ENCODE data around the gene PRKCD.

The PRKCD gene

DNA sequence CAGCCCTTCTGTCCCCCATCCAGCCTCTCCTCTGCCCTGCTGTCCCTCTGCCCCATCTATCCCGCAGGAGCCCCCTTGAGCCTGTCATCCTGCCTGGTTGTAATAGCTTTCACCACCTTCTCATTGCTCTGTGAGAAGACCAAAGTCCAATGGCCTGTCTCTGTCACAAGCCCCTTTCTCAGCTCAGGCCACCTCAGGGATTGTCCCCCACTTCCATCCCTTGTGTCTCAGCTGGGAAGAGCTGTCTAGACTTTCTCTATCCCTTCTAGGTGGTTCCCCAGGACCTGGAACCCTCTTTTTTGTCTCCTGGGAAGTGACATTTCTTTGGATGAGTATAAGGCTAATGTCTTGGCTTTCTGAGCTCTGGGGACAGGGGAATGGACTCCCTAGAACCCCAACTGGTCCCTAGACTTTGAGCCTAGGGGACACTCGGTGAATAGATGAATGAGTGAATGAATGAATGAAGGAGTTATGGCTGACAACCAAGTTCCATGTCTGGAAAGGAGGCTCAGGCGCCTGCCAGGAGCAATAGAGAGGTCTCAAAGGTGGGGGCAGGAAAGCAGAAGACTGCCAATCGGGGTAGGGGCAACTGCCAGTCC lies 849 bp upstream of the PRKCD start:
- DNase-seq: no peak
- ATAC-seq: no peak
- H3K27me3 Mint-ChIP-seq: peaks cover 54% of the 10 kb centered on the region
- peak overlapping the region; percentile 85 to 93 for H3K27ac Mint-ChIP-seq
- peaks cover 36% of the 10 kb centered on the region for H3K4me1 Mint-ChIP-seq
- peak overlapping the region; percentile 92 to 98 for H3K4me3 Mint-ChIP-seq
- H3K9me3 Mint-ChIP-seq: no peaks in the 10 kb centered on the region

DNA sequence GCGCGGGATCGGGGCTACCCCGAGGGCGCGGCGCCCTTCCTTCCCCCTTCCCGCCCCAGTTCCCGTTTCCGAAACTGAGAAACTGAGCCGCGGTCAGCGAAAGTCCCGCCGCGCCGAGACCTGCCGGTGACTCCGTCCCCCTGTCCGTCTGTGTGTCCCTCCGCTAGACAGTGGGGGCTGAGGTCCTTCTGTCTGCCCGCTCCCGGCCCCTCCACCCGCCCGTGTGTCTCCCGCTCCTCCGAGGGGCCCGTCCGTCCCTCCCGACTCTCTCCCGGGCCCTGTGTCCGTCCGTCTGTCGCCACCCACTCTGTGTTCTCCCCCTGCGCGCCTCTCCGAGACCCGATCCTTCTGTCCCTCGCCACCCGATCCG lies 426 bp downstream of the PRKCD start:
- Mint-ChIP-seq H3K27ac (peak overlapping the region; percentile 92 to 95), H3K27me3 (peaks cover 41% of the 10 kb centered on the region), H3K9me3 (no peaks in the 10 kb centered on the region), H3K4me3 (peak overlapping the region; percentile 79 to 97), H3K4me1 (peaks cover 34% of the 10 kb centered on the region)
- DNase-seq: no peak
- no peak for ATAC-seq

DNA sequence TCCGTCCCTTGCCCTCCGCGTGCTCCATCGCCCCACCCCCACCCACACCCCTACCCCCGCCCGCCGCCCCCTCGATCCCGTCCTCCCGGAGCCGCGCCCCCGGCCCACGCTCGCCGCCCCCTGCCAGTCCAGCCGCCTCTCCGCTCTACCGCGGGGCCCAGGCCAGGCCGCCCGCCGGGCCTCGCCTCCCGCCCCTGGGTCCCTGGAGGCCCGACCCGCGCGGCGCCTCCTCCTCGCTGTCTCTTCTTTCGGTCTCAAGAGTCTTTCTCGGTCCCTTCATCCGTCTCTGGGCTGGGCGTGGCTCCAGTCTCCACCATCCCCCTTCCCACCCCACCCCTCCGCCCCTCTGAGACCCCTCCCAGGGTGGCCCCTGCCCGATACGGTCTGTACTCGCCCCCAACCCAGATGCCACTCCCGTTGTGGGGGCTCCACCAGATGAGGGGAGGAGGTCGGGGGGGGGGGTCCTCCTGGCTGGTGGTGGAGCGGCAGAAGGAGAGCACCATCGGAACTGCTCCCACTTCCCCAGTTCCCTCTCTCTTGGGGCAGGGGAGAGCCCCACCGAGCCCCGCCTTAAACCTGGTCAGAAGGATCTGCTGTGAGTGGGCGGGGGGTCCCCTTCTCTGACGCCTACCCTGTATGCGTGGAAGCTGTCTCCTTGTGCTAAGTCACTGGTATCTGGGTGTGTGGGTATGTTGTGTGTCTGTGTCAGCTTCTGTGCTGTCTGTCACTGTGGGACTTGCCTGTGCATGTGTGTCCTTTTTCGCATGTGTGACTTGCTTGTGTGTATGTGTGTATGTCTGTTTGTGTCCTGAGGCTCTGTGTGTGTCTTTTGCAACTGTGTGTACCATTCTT lies 1.0 kb downstream of the PRKCD start:
- DNase-seq: peak; percentile 40 to 55
- Mint-ChIP-seq H3K27ac (peak overlapping the region; percentile 86 to 95), H3K9me3 (no peaks in the 10 kb centered on the region), H3K27me3 (peaks cover 35% of the 10 kb centered on the region), H3K4me1 (peaks cover 33% of the 10 kb centered on the region), H3K4me3 (peak overlapping the region; percentile 79 to 97)
- ATAC-seq: peak; percentile 48

DNA sequence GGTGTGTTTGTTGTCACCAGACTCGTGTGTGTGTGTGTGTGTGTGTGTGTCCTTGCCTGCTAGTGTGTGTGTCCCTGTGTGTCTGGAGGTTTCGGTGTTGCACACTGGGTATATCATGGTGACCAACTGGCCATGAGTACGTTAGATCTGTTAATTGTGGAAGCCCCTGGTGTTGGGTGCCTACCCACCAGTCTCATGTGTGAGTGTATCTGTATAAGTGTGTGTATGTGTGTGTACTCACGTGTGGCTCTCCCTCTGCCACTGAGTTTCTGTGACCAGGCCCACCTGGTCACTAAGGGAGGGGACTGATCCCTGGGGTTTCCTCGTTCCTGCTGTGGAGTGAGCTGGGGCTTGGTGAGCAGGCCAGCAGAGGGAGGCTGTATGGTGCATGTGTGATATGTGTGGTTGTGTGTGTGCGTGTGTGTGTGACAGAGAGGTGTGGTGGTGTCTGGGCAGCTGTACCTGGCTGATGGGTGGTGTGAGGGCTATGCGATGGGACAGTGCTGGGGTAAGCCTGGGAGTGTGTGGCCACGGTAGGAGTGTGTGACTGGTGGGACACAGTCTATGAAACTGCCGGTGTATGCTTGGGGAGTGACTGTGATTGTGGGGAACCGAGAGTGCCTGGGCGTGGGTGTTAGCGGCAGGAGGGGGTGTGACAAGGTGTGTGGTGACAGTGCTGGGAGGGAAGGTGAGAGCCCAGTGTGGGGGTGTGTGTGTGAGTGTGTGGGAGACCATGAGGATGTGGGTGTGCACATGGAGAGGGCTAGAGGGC lies 1.8 kb downstream of the PRKCD start:
- Mint-ChIP-seq H3K4me3 (peak overlapping the region; percentile 79 to 97), H3K27me3 (peaks cover 27% of the 10 kb centered on the region), H3K27ac (peak overlapping the region; percentile 10 to 49), H3K9me3 (no peaks in the 10 kb centered on the region), H3K4me1 (peaks cover 33% of the 10 kb centered on the region)
- ATAC-seq: peak; percentile 11
- peak; percentile 15 to 32 for DNase-seq

DNA sequence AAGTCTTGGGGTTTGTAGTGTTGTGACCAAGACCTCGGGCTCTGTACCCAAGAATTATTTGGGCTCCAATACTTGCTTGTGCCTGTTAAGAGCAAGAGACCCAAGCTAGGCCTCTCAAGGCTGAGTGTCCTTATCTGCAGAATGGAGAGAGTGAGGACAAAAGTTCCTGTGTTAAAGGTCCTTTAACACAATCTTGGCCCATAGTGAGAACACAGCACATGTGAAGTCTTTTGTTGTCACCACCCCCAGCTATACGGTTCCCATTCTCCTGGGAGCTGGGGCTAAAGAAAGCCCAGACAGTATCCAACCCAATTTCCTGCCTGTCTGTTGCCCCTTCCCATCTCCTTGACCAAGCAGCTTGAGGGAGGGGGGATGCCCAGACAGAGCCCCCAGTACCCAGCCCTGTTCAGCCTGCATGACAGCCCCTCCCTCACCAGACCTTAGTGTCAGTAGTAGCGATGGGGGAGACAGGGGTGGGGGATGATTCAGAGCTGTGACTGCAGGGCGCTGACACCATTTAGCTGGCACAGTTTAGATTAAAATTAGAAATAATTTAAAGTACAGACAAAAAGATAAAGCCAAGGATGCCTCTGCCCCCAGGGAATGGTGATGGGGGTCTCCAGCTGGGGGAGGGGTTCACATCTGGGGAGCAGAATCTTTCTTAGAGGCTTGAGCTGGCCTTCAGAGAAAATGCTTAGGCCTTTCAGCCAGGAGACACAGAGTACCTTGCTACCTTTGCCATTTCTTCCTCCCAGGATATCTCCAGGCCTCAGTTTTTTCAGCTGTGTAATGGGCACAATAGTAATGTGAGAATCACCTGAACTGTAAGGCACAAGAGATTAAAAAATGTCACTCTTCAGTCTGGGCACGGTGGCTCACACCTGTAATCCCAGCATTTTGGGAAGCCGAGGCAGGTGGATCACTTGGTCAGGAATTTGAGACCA lies 2.7 kb downstream of the PRKCD start:
- H3K4me3 Mint-ChIP-seq: peak overlapping the region in 1 of 2 donors; percentile 97
- peaks cover 42% of the 10 kb centered on the region for H3K4me1 Mint-ChIP-seq
- ATAC-seq: no peak
- peaks cover 19% of the 10 kb centered on the region for H3K27me3 Mint-ChIP-seq
- DNase-seq: no peak
- H3K9me3 Mint-ChIP-seq: no peaks in the 10 kb centered on the region
- no peak overlapping the region for H3K27ac Mint-ChIP-seq

DNA sequence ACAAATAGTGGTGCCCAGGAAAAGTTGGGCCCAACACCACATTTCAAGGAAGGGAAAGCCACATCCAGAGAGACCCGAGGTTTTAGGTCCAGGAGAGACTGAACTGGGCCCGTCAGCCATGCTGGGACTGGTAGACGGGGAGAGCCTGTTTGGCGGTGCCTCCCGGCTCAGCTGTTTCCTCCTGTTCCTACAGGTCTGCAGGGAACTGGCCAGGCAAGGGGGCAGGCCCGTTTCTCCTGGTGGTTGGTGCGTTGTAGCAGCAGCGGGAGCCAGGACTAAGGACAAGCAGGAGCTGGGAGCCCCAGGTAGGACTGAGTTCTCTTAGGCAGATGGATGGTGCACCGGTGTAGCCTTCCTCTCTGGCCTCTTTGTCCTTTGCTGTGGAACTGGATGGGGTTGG lies 3.9 kb downstream of the PRKCD start:
- peaks cover 52% of the 10 kb centered on the region for H3K4me1 Mint-ChIP-seq
- DNase-seq (no peak), ATAC-seq (no peak)
- H3K27me3 Mint-ChIP-seq: peaks cover 7% of the 10 kb centered on the region
- H3K9me3 Mint-ChIP-seq: no peaks in the 10 kb centered on the region
- H3K4me3 Mint-ChIP-seq: no peak overlapping the region
- no peak overlapping the region for H3K27ac Mint-ChIP-seq

DNA sequence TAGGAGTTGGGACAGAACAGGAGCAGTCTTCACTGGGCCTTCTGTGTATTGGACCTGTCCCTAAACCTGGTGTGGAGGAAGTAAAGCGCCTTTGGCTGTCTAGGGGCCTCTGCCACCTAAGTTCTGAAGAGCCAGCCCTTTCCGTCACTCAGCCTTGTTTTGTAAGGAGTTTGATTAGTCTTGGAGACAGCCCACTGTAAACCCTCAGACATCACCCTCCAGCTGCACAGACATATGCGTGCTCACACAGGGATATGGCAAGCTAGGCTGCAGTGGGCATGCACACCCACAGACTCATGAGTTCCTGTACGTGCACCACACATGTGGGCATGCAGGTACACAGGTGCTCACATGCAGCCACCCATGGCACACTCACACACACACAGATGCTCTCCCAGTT lies 5.2 kb downstream of the PRKCD start:
- Mint-ChIP-seq H3K27ac (no peak overlapping the region), H3K27me3 (no peaks in the 10 kb centered on the region), H3K9me3 (no peaks in the 10 kb centered on the region), H3K4me1 (peaks cover 58% of the 10 kb centered on the region), H3K4me3 (no peak overlapping the region)
- ATAC-seq: no peak
- DNase-seq: no peak

DNA sequence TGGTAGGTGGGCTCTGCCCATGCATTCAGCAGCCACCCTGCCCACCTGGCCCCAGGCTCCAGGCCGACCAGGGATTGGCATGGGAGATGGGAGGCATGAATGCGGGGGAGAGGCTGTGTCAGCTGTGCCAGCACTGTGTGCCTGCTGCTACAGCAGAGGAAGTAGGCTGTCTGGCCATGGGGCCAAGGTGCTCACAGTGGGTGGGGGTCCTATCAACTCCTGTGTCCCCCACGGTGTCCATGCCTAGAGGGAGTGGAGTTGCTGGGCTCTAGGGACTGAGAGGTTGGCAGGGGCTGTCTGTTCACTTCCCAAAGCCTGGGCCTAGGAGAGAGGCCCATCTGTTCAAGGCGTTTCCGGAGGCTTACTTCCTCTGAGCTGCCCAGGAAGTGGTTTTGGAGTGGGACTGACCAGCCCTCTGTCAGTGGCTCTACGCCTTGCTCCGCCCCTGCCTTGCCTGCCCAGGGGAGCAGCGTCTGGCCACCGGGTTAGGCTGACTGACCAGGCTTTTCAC lies 5.8 kb downstream of the PRKCD start:
- H3K9me3 Mint-ChIP-seq: no peaks in the 10 kb centered on the region
- peaks cover 64% of the 10 kb centered on the region for H3K4me1 Mint-ChIP-seq
- H3K4me3 Mint-ChIP-seq: no peak overlapping the region
- DNase-seq (no peak), ATAC-seq (no peak)
- no peak overlapping the region for H3K27ac Mint-ChIP-seq
- H3K27me3 Mint-ChIP-seq: no peaks in the 10 kb centered on the region

DNA sequence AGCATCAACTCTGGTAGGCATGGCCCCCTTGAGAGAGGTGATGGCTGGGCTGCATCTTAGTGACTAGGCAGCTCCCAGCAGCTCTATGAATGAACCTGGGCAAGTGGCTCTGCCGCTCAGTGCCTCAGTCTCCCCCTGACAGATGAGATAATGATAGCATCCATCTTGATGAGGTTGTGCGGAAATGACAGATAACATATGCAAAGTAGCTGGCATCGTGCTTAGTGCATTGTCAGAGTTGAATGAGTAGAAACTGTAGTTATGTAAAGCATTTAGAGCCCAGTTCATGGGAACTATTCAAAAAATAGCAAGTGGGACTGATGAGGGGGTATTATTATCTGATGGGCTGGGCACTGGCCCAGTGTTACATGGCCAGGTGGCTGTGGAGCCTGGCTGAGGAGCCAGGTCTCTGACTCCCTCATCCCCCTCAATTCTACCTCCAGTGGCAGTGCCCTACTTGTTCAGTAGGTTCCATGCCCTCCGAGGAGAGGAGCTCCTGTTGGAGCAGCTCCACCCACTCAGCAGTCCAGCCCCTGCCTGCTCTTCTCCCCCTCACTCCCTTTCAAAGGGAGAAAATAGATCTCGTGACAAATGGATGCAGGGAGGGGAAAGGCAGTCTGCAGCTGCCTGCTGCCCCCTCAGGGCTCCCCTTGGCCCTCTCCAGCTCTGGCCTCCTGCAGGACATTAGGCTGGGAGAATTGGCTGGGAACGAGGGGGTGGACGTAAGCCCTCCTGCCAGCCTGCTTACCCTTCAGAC lies 6.6 kb downstream of the PRKCD start:
- DNase-seq: no peak
- no peaks in the 10 kb centered on the region for H3K9me3 Mint-ChIP-seq
- no peak overlapping the region for H3K27ac Mint-ChIP-seq
- H3K4me1 Mint-ChIP-seq: peaks cover 65% of the 10 kb centered on the region
- no peak overlapping the region for H3K4me3 Mint-ChIP-seq
- ATAC-seq: no peak
- H3K27me3 Mint-ChIP-seq: no peaks in the 10 kb centered on the region

DNA sequence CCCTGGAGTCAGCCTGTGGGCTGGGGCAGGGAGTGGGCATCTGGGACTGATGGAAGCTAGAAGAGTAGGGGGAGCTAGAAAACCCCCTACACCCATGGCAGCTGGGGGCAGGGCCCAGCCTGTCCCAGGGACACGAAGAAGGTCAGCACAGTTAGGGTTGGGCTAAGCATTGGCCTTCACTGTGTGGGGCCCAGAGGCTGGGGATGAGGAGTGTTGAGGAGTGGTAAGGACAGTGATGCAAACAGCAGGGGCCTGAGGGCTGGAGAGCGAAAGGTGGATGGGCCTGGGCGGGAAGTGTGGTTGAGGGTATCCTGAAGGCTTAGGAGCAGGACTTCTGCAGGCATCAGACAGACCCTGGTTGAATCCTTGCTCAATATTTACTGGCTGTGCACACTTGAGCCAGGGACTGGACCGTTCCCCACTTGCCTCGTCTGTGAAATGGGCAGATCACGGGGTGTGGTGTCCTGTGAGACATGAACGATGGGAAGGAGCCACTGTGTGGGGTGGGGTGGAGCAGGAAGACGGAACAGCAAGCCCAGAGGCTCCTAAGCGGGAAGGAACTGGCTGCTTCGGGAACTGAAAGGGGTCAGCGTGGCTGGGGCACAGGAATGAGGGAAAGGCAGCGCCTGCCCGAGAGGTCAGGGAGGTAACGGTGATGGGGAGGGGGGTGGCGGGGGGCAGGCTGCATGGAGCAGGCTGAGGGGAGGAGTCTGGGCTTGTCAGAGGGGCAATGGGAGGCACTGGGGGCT lies 7.3 kb downstream of the PRKCD start:
- no peak overlapping the region for H3K4me3 Mint-ChIP-seq
- no peak for ATAC-seq
- H3K27ac Mint-ChIP-seq: peak overlapping the region; percentile 8 to 60
- H3K4me1 Mint-ChIP-seq: peaks cover 60% of the 10 kb centered on the region
- no peaks in the 10 kb centered on the region for H3K27me3 Mint-ChIP-seq
- no peak for DNase-seq
- no peaks in the 10 kb centered on the region for H3K9me3 Mint-ChIP-seq

DNA sequence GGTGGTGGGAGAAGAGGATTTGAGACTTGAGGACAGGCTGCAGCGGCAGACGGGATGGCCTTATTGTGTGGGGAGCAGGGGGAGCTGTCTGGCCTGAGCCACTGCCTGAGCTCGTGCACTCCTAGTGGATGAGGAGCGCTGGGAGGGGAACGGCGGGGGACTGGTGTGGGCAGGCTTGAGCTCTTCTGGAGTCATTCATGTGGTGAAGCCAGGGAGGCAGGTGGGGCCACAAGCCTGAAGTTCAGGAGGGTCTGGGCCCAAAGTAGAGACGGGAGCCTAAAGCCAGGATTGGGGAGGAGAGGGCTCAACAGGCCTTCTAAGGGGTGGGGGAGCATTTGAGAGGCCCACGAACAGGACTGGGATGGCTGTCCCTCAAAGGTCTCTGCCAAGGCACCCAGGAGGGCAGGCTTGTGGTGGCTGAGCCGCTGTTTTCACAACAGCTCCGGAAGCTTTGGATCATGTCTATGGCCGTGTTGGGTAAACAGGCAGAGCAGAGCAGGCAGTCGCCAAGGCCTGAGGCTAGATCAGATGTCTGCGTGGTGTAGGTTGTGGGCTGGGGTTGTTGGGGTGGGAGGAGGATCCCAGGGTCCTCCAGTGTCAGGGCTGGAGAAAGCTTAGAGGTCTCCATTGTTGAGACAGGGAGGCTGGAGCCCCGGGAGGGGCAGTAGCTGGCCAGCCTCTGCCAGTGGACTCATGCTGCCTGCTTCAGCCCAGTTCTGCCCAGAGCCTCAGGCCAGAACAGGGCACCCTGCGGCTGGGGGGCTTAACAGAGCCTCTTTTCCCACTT lies 8.2 kb downstream of the PRKCD start:
- Mint-ChIP-seq H3K4me1 (peaks cover 57% of the 10 kb centered on the region), H3K9me3 (no peaks in the 10 kb centered on the region), H3K4me3 (no peak overlapping the region), H3K27me3 (no peaks in the 10 kb centered on the region), H3K27ac (peak overlapping the region in 1 of 2 donors; percentile 13)
- ATAC-seq (peak; percentile 32), DNase-seq (no peak)

DNA sequence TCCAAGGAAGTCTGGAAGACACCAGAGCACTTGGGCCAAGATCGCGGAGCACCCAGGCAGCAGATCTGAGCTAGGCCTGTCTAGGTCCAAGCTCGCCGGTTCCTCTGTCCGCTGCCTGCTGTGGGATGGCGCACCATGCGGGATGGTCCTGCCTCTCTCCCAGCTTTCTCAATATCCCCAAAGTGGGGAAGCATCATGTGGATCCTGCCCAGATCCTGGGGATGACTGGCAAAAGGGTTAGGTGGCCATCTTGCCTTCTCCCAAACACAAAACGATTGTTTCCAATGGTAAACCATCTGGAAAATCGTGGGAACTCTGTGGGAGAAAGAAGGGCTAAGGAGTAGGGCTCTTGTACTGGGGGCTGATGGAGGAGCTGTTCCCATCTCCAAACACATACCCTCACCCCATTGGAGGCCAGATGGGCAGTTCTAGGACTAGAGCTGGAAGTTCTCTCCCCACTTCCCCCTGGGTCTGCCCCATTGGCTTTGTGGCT lies 8.9 kb downstream of the PRKCD start:
- H3K9me3 Mint-ChIP-seq: no peaks in the 10 kb centered on the region
- no peaks in the 10 kb centered on the region for H3K27me3 Mint-ChIP-seq
- no peak for DNase-seq
- no peak overlapping the region for H3K27ac Mint-ChIP-seq
- peaks cover 57% of the 10 kb centered on the region for H3K4me1 Mint-ChIP-seq
- no peak for ATAC-seq
- no peak overlapping the region for H3K4me3 Mint-ChIP-seq
